ENCODE data around the gene SDC1.

GRCh38 chr2:20190876-20191713 is 33.8 kb downstream of the SDC1 start:
- TF ChIP-seq CTCF (conservative IDR thresholded peaks at IDR 0.05 in 1 of 2, IDR thresholded peaks at IDR 0.05 in 1 of 2; ENCODE audit: extremely low read depth in 1 of 2, insufficient read depth in 1 of 2, low read depth in 1 of 2, low read length in 2 of 2), result peak; percentile 45 to 70
- TF ChIP-seq EZH2 (IDR thresholded peaks at IDR 0.05; ENCODE audit: borderline replicate concordance, low read length), result no peak

Data from mammary epithelial cell (primary cell).